VCaP (cell line): Measurements from ENCODE around the gene F2RL1.
A peak's percentile ranks its signal among the peaks of the same experiment; 100 is the strongest.
"Not testable (repeated sequence)": the region's sequence is repeated elsewhere in the genome, so short reads cannot be mapped to it uniquely, and the experiment has no call there.

Experiments used
- H3K27ac ChIP-seq: fragments of 450-650 bp; 2 replicates; pipeline ENCODE4 v1.5.1; 2017
- TF ChIP-seq, protein P1 (sequence below): fragments of 450-650 bp; conservative IDR thresholded peaks from 2 replicates; pipeline ENCODE4 v1.5.1; 2017; ENCODE audit warnings: mild to moderate bottlenecking, moderate library complexity

F2RL1 gene

DNA sequence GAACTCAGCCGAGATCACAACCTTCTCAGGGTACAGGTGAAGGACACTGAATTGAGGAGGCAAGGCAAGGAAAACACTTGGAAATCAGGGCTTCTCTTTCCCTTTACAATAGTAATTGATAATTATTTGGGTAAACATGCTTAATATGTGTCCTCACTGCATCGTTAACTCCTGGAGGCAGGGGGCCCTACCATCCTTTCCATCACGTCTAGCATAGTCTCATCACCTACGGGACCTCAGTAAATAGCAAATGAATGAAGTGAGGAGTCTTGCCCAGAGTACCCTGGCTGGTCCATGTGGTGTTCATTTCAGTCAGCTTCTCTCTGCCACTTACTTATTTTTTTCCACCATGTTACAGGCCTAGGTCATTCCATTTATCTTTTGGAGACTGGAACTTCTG, 2.3 kb downstream of the F2RL1 start:
- TF ChIP-seq, protein P1, sequence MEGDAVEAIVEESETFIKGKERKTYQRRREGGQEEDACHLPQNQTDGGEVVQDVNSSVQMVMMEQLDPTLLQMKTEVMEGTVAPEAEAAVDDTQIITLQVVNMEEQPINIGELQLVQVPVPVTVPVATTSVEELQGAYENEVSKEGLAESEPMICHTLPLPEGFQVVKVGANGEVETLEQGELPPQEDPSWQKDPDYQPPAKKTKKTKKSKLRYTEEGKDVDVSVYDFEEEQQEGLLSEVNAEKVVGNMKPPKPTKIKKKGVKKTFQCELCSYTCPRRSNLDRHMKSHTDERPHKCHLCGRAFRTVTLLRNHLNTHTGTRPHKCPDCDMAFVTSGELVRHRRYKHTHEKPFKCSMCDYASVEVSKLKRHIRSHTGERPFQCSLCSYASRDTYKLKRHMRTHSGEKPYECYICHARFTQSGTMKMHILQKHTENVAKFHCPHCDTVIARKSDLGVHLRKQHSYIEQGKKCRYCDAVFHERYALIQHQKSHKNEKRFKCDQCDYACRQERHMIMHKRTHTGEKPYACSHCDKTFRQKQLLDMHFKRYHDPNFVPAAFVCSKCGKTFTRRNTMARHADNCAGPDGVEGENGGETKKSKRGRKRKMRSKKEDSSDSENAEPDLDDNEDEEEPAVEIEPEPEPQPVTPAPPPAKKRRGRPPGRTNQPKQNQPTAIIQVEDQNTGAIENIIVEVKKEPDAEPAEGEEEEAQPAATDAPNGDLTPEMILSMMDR = no peak
- H3K27ac ChIP-seq = peak overlapping the region; percentile 76

DNA sequence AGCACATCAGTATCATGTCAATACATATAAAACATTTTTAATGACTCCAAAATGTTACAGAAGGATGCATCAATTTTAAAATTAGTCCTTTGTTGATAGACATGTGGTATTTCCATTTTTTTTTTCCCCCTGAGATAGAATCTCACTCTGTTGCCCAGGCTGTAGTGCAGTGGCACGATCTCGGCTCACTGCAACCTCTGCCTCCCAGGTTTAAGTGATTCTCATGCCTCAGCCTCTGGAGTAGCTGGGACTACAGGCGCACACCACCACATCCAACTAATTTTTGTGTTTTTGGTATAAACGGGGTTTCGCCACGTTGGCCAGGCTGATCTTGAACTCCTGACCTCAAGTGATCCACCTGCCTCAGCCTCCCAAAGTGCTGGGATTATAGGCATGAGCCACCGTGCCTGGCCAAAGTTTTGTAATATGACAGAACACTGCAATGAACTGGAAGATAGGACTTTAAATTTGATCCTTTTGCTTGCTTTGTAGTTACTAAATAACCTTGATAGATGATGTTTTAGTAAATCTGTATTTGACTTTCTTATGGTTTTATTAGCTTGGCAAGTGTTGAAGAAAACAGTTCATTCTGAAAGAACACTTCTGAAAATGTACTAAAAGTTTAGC, 3.4 kb downstream of the F2RL1 start:
- peak overlapping the region; percentile 76 for H3K27ac ChIP-seq

DNA sequence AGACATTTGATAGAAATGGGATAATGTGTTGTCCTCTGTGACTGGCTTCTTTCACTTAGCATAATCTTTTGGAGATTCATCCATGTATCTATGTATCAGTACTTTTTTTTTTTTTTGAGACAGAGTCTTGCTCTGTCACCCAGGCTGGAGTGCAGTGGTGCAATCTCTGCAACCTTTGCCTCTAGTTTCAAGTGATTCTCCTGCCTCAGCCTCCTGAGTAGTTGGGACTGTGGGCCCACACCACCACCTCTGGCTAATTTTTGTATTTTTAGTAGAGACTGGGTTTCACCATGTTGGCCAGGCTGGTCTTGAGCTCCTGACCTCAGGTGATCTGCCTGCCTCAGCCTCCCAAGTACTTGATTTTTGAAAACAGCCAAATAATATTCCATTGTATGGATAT, 7.6 kb downstream of the F2RL1 start:
- H3K27ac ChIP-seq = not testable (repeated sequence)

DNA sequence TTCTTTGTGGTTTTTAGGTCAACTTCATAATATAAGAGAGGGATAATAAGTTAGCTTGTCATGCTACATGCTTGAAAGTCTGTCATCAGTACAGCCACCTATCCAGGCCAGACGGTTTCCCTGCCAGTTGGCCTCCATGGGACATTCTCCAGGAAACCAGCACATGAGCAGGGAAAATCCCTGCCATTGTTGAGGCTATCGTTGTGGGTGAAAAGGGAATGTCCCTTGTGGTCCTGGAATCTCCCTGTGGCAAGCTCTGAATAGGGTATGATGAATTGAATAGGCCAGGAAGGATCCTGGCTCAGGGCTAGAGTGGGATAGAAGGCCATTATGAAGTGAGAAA, 12.3 kb downstream of the F2RL1 start:
- H3K27ac ChIP-seq = no peak overlapping the region
- TF ChIP-seq, protein P1 = no peak

DNA sequence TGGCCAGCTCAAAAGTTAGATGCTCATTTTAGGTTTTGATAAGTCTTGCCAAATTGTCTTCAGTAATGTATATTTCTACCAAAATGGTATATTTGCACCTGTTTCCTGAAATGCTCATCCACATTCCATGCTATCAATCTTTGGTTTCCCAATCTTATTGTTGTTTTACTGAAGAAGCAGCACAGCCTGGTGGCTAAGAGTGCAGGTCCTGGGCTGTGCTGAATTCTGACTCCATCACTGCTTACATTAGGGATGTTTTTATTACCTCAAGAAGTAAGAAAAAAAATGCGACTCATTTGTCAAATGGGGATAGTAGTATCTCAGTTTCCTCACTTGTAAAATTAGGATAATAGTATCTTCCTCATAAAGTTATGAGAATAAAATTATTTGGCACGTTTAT, 17.4 kb downstream of the F2RL1 start:
- TF ChIP-seq, protein P1 = no peak
- no peak overlapping the region for H3K27ac ChIP-seq

DNA sequence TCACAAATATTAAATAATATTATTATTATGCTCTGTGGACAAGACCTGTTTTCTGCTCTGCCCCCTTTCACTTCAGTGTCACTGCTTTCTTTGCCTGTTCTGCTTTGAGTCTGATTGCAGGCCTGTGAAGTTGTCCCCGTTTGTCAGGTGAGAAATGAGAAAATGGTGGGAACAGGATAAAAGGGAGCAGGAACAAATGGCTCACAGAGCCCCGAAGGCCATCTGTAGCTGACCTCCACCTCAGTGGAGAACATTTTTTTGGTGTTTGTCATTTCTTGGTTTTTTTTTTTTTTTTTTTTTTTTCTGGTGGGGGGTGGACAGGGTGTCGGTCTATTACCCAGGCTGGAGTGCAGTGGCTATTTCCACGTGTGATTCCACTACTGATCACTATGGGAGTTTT, 17.8 kb downstream of the F2RL1 start:
- H3K27ac ChIP-seq = no peak overlapping the region
- TF ChIP-seq, protein P1 = no peak

DNA sequence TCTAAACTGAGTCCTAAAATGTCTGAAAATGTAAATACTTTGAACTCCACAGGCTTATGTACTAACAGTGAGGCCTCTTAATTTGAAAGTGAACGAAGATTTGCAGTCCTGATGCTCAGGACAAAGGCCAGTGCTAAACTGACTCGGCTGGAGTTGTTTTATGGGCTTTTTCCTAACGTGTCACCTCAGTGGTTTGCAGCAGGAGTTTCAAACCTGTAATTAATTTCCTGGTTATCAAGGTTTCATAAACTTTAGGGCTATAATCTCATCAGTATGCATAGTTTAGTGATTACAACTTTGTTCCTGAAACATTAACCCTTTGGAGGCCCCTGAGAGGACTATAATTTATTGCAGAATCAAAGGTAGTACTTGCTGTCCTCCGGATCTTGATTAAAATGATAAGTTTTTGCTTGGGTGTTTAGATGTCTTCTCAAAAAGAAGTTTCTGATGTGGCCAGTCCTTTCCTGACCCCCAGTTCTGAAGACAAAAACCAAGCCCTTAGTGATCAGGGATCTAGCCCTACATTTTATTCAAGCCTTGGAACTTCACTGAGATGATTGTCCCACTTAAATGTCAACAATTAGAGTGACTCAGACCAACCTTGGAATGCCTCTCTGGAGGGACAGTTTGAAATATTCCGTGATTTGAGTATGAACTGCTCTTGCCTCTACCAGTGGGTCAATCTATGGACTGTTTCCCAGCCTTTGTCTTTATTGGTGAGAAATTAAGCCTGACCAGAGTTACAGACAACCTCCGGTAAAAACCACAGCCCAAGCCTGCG, 19.8 kb downstream of the F2RL1 start:
- TF ChIP-seq, protein P1 = no peak
- H3K27ac ChIP-seq = no peak overlapping the region

DNA sequence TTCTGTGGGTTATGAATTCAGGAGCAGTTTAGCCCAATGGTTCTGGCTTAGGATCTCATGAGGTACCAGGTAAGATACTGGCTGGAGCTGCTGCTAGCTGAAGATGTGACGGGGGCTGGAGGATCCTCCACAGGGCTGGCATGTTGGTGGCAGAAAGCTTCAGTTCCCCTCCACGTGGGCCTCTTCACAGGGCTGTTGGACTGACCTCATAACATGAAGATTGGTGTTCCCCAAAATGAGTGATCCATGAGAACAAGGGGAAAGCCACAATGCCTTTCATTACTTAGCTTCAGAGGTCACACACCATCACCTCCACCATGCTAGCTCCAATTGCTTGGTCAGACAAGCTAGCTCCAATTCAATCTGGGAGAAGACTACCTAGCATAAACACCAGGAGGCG, 22.5 kb downstream of the F2RL1 start:
- TF ChIP-seq, protein P1 = no peak
- H3K27ac ChIP-seq = no peak overlapping the region
